H9 (cell line): ENCODE data around the gene ALOX15B. TPM values are rescaled to one million over a fixed set of nuclear protein-coding genes. Genes with fewer than 3 reads are reported as not detected.
A peak's percentile ranks its signal among the peaks of the same experiment; 100 is the strongest.

ENCODE experiments used
- DNase-seq: peaks from one replicate; pipeline ENCODE4 v3.0.0-alpha.2; 2017
- H2AFZ ChIP-seq: one replicate; pipeline ENCODE4 v1.6.1; 2013; ENCODE audit warnings: mild to moderate bottlenecking, low read length, control low read depth, moderate library complexity
- H2AK5ac ChIP-seq: 2 replicates; pipeline ENCODE4 v1.6.1; 2013; ENCODE audit warnings: low read length, control low read depth, mixed read lengths; ENCODE audit not compliant: insufficient read length
- H2BK120ac ChIP-seq: one replicate; pipeline ENCODE4 v1.6.1; 2013; ENCODE audit warnings: low read depth, mild to moderate bottlenecking, low read length, control low read depth, inconsistent platforms; ENCODE audit not compliant: poor library complexity, severe bottlenecking
- H2BK12ac ChIP-seq: 2 replicates; pipeline ENCODE4 v1.6.1; 2013; ENCODE audit warnings: low read length, control low read depth, mixed read lengths, low read depth; ENCODE audit not compliant: insufficient read length
- H2BK15ac ChIP-seq: 2 replicates; pipeline ENCODE4 v1.6.1; 2013; ENCODE audit warnings: low read depth, low read length, control low read depth
- H2BK20ac ChIP-seq: one replicate; pipeline ENCODE4 v1.6.1; 2013; ENCODE audit warnings: low read depth, mild to moderate bottlenecking, low read length, control low read depth, inconsistent platforms; ENCODE audit not compliant: poor library complexity, severe bottlenecking
- H2BK5ac ChIP-seq: 2 replicates; pipeline ENCODE4 v1.6.1; 2013; ENCODE audit warnings: low read length, control low read depth, mixed read lengths; ENCODE audit not compliant: insufficient read length
- H3K14ac ChIP-seq: 2 replicates; pipeline ENCODE4 v1.6.1; 2013; ENCODE audit warnings: low read length, control low read depth; ENCODE audit not compliant: insufficient read depth
- H3K18ac ChIP-seq: 2 replicates; pipeline ENCODE4 v1.6.1; 2013; ENCODE audit warnings: low read depth, mild to moderate bottlenecking, mixed read lengths, low read length, control low read depth; ENCODE audit not compliant: insufficient read length
- H3K23ac ChIP-seq: 2 replicates; pipeline ENCODE4 v1.6.1; 2013; ENCODE audit warnings: low read length, control low read depth, mixed read lengths, low read depth; ENCODE audit not compliant: insufficient read length
- H3K23me2 ChIP-seq: 2 replicates; pipeline ENCODE4 v1.6.1; 2013; ENCODE audit warnings: low read depth, mild to moderate bottlenecking, mixed read lengths, low read length, control low read depth; ENCODE audit not compliant: insufficient read length, poor library complexity, severe bottlenecking
- H3K27ac ChIP-seq: 2 replicates; pipeline ENCODE4 v1.5.1; 2013; ENCODE audit warnings: low read length, control low read depth, mixed read lengths, low read depth; ENCODE audit not compliant: insufficient read length
- H3K27me3 ChIP-seq: 2 replicates; pipeline ENCODE4 v1.6.1; 2013; ENCODE audit warnings: low read length, control low read depth, inconsistent platforms; ENCODE audit not compliant: insufficient read depth
- H3K4ac ChIP-seq: 2 replicates; pipeline ENCODE4 v1.6.1; 2013; ENCODE audit warnings: low read depth, mild to moderate bottlenecking, control low read depth, inconsistent platforms, low read length, moderate library complexity
- H3K4me1 ChIP-seq: 2 replicates; pipeline ENCODE4 v1.6.1; 2013; ENCODE audit warnings: low read length, control low read depth, inconsistent platforms; ENCODE audit not compliant: insufficient read depth
- H3K4me2 ChIP-seq: 2 replicates; pipeline ENCODE4 v1.6.1; 2013; ENCODE audit warnings: low read length, control low read depth, mixed read lengths; ENCODE audit not compliant: insufficient read length, insufficient read depth
- H3K56ac ChIP-seq: 2 replicates; pipeline ENCODE4 v1.6.1; 2013; ENCODE audit warnings: low read depth, mild to moderate bottlenecking, mixed read lengths, low read length, control low read depth; ENCODE audit not compliant: insufficient read length
- H3K79me1 ChIP-seq: 2 replicates; pipeline ENCODE4 v1.6.1; 2013; ENCODE audit warnings: low read depth, mild to moderate bottlenecking, moderate library complexity, low read length, control low read depth, inconsistent platforms; ENCODE audit not compliant: insufficient read depth, poor library complexity, severe bottlenecking
- H3K79me2 ChIP-seq: 2 replicates; pipeline ENCODE4 v1.6.1; 2013; ENCODE audit warnings: low read length, control low read depth, inconsistent platforms; ENCODE audit not compliant: insufficient read depth
- H3K9ac ChIP-seq: 2 replicates; pipeline ENCODE4 v1.6.1; 2013; ENCODE audit warnings: low read length, control low read depth, mixed read lengths; ENCODE audit not compliant: insufficient read length; ENCODE audit errors: extremely low read depth
- H3K9me3 ChIP-seq: one replicate; pipeline ENCODE4 v1.6.1; 2013; ENCODE audit warnings: low read depth, low read length, inconsistent platforms; ENCODE audit not compliant: control insufficient read depth
- H3T11ph ChIP-seq: one replicate; pipeline ENCODE4 v1.6.1; 2013; ENCODE audit warnings: mild to moderate bottlenecking, low read length, control low read depth, inconsistent platforms
- H4K20me1 ChIP-seq: one replicate; pipeline ENCODE4 v1.6.1; 2013; ENCODE audit not compliant: control insufficient read depth, insufficient read length, insufficient read depth
- H4K5ac ChIP-seq: 2 replicates; pipeline ENCODE4 v1.6.1; 2013; ENCODE audit warnings: low read depth, mild to moderate bottlenecking, mixed read lengths, low read length, control low read depth; ENCODE audit not compliant: insufficient read length
- H4K8ac ChIP-seq: replicated peaks from 2 replicates; pipeline ENCODE4 v1.6.1; 2013; ENCODE audit warnings: low read length, control low read depth, mixed read lengths, low read depth; ENCODE audit not compliant: insufficient read length
- H4K91ac ChIP-seq: 2 replicates; pipeline ENCODE4 v1.6.1; 2013; ENCODE audit warnings: low read depth, mild to moderate bottlenecking, moderate library complexity, mixed read lengths, low read length, control low read depth; ENCODE audit not compliant: insufficient read length
- H3K27ac Mint-ChIP-seq, 3 experiments: 2 replicates in 2 of 3; 3 replicates in 1 of 3; pipeline ENCODE4 v1.8.0; 2020 to 2021; ENCODE audit warnings: mixed read lengths in 3 of 3, mild to moderate bottlenecking in 1 of 3, moderate library complexity in 1 of 3
- H3K27me3 Mint-ChIP-seq: 2 replicates; pipeline ENCODE4 v1.8.0; 2021; ENCODE audit warnings: low read depth, mild to moderate bottlenecking, moderate library complexity, mixed read lengths
- H3K36me3 Mint-ChIP-seq, 3 experiments: 2 replicates in 2 of 3; 3 replicates in 1 of 3; pipeline ENCODE4 v1.8.0; 2020 to 2021; ENCODE audit warnings: low read depth in 3 of 3, mixed read lengths in 3 of 3; ENCODE audit not compliant: insufficient read depth in 1 of 3
- H3K4me1 Mint-ChIP-seq, 2 experiments: 2 replicates each; pipeline ENCODE4 v1.8.0; 2020; ENCODE audit warnings: mixed read lengths in 2 of 2
- H3K4me3 Mint-ChIP-seq, 2 experiments: 2 replicates in 1 of 2; 3 replicates in 1 of 2; pipeline ENCODE4 v1.8.0; 2020 to 2021; ENCODE audit warnings: mild to moderate bottlenecking in 2 of 2, mixed read lengths in 2 of 2, moderate library complexity in 1 of 2
- H3K9me3 Mint-ChIP-seq, 2 experiments: 2 replicates in 1 of 2; 3 replicates in 1 of 2; pipeline ENCODE4 v1.8.0; 2020; ENCODE audit warnings: mild to moderate bottlenecking in 2 of 2, mixed read lengths in 2 of 2, moderate library complexity in 1 of 2
- CTCF ChIP-seq: fragments of 200-600 bp; sonication (generic); conservative IDR thresholded peaks from 3 replicates; pipeline ENCODE4 v1.8.0; 2021; ENCODE audit warnings: antibody characterized with exemption, mild to moderate bottlenecking
- WGBS: extraction: QIAGEN DNeasy Blood & Tissue Kit; methylation state at CpG from one replicate; pipeline ENCODE4 v1.1.7; 2013; ENCODE audit warnings: missing lambda C conversion rate, low lambda C conversion rate, mixed read lengths; ENCODE audit not compliant: insufficient read length; ENCODE audit errors: extremely low coverage; 5-methylcytosine and 5-hydroxymethylcytosine counted together
- total RNA-seq: library from RNA; stranded (reverse); gene quantifications from 2 replicates; pipeline ENCODE4 v1.2.1, GENCODE V29; 2021

ALOX15B gene
- total RNA-seq, 1 experiment from 2014 or later, result not detected

- no peaks in the 10 kb centered on the region for H3K4me1 ChIP-seq
- no peak overlapping the region for H2BK5ac ChIP-seq
- peak overlapping the region; percentile 74 for H3K4me2 ChIP-seq
- H3K79me1 ChIP-seq, result no peaks in the 10 kb centered on the region
- no peaks in the 10 kb centered on the region for H3K79me2 ChIP-seq
- no peak overlapping the region for H2BK120ac ChIP-seq
- H3K23ac ChIP-seq, result no peak overlapping the region
- H3T11ph ChIP-seq, result no peak overlapping the region
- Mint-ChIP-seq H3K27me3 (peaks cover 98% of the 10 kb centered on the region), H3K36me3 (peaks cover 0 to 2% (median 0%) of the 10 kb centered on the region in 3 experiments; a peak in 2 of 7 replicates), H3K4me3 (peak overlapping the region; percentile 54 to 87), H3K9me3 (peaks cover 4 to 6% of the 10 kb centered on the region in 2 experiments; a peak in 4 of 5 replicates), H3K27ac (no peak overlapping the region), H3K4me1 (peaks cover 24 to 28% of the 10 kb centered on the region in 2 experiments)
- no peak overlapping the region for H4K5ac ChIP-seq
- H2BK20ac ChIP-seq, result no peak overlapping the region
- H2BK12ac ChIP-seq, result no peak overlapping the region
- H4K8ac ChIP-seq, result no peak overlapping the region
- peak overlapping the region; percentile 45 for H3K18ac ChIP-seq
- no peak overlapping the region for H2AFZ ChIP-seq
- TF ChIP-seq CTCF, result peak; percentile 97
- no CpG with 5 or more reads among the region's 28 CpGs for WGBS
- no peak overlapping the region for H3K56ac ChIP-seq
- H3K23me2 ChIP-seq, result peaks cover 17% of the 10 kb centered on the region
- H2BK15ac ChIP-seq, result no peak overlapping the region
- H3K9me3 ChIP-seq, result no peaks in the 10 kb centered on the region
- peak overlapping the region; percentile 53; the same call in 1 of the 2 replicates for H3K14ac ChIP-seq
- peaks cover 46% of the 10 kb centered on the region for H3K27me3 ChIP-seq
- H4K91ac ChIP-seq, result no peak overlapping the region
- H3K27ac ChIP-seq, result no peak overlapping the region
- H2AK5ac ChIP-seq, result no peak overlapping the region
- H3K9ac ChIP-seq, result no peak overlapping the region
- H4K20me1 ChIP-seq, result no peaks in the 10 kb centered on the region
- peak; percentile 94 for DNase-seq
- no peak overlapping the region for H3K4ac ChIP-seq
Measured at GRCh38 chr17:8073627-8074484, 35.0 kb downstream of the ALOX15B start.
